Stimulated activated CD8-positive, alpha-beta memory T cell treated with anti-CD3 and anti-CD28 coated beads, Interleukin-4, amount 100 ng/mL, for 24 hours (primary cell): ENCODE measurements around the gene LFNG.

Source experiments
- DNase-seq: peaks from one replicate; pipeline ENCODE4 v3.0.0-alpha.2; 2020; ENCODE audit warnings: low read depth

LFNG gene

DNA sequence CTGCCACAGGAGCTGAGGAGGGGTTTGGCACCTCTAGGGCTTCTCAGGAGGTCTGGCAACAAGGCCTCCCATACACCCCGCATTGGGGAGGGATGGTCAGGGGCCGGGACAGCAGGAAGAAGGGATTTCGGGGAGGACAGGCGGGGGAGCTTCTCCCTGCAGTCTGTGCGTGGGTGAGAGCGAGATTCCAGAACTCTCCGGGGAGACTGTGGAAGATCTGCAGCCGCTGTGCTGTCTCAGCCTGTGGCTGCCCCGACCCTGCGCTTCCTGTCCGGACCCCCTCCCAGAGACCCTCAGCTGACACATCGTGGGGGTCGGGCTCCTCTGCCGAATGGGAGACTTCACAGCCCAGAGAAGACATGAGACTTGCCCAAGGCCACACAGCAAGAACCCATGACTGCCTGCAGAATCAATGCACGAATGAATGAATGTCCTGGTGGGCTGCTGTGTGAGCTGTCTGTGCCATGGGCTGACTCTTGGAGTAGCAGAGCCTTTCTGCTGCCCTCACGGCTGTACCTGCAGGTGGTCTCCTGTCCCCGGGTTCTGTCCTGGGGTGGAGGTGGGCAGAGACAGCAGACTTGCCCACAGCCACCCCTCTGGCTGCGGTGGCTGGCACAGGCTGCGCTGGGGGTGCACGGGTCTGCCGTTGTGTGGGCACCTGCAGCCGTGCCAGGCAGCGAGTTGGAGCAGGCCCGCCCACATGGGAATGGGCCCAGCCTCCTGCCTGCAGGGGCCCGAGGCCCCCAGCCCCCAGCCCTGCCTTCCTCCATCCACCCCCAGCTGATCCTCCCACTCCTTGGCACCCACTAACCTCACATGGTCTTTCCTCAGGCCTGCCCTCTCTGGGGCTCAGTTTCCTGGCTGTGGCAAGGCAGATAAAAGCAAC lies 16.3 kb upstream of the LFNG start:
- no peak for DNase-seq

DNA sequence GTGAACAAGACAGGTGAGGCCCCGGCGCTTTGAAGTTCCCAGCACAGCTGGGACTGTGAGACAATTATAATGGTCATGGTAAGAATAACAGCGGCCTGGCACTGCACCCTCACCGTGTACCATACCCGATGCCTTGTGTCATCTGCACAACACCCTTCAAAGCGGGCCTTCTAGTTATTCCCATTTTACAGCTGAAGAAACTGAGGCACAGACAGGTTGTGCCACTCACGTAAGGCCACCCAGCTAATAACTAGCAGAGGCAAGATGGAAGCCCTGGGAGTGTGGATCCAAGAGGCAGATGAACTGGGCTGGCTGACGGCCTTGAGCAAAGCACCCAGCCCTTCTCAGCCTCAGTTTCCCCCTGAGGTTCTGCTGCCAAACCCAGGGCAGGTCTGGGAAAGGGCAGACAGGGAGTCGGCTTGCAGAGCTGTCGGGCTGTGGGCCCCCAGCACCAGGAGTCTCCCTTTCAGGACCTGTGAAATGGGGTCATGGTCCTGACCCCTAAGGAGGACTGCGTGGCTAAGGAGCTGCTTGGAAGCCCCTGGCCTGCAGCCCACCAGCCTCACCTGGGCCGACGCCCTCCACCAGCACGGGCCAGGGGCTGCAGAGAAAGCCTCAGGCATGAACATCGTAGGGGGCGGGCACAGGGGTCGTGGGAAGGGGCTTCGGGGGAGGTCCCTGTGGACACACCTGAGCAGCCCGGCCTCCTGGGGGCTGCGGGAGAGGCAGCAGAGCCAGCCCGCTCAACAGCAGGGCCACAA lies 15.3 kb upstream of the LFNG start:
- no peak for DNase-seq

DNA sequence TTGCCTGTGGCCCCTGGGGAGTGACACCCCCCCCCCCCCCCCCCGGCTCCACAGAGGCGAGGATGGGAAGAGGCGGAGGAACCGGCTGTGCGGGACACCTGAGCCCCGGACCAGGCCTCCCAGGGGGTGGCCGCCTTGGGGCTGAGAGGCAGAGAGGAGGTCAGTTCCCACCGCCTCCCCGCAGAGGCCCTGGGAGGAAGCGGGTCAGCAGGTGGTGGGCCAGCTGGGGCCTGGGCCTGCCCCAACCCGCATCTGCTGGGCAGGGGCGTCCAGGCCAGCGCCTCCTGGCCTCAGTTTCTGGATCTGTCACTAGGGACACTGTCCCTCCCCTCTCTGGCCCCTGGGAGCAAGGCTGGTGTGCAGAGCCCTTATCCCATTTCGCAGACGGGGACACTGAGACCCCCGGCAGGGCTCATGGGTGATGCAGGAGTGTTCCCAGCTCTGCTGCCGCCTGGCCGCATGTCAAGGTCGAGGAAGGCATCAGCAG lies 14.6 kb upstream of the LFNG start:
- DNase-seq, result no peak

DNA sequence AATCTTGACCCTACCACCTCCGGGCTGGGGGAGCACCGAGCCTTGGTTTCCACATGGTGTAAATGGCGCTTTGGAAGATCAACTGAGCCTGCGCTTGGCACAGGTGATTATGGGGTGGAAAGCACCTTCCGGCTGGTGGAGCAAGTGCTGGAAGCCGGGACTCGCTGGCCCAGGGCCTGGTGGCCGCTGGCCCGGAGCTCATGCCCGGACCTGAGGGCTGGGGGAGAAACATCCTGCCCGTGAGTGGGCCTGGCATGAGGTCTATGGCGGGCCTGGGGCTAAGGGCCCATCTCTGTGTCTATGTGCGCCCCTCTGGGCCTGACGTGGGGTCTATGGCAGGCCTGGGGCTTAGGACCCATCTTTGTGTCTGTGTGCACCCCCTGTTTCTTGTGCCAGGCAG lies 14.2 kb upstream of the LFNG start:
- DNase-seq, result no peak

DNA sequence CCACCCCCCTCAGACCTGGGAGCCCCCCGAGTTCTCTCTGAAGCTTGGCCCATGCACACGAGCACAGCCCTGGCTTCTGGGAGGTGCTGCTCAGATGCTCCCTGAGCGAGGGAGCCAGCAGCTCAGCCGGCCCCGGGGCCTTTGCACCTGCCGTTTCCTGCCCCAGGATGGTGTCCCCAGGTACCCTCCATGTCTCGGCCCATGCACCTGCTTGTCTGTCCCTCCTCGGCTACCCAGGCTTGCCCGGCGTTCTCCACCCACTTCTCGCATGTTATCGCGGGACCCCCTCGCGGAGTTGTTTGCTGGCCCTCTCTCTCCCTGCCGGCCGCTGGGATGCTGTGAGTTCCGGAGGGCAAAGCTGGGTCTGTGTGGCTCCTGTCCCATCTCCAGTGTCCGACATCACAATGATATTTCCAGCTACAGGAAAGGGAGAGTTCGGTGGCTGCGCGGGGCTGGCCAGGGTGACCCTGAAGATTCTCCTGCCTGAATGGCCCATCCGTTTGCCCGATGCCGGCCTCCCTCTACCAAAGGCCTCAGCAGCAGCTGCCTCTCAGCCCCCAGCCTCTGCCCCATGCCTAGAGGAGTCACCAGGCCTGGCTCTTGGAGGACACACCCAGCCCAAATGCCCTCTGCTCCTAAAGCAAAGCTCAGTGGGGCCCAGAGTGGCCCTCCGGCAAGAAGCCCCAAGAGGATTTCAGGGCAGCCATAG lies 12.2 kb upstream of the LFNG start:
- DNase-seq, result no peak

DNA sequence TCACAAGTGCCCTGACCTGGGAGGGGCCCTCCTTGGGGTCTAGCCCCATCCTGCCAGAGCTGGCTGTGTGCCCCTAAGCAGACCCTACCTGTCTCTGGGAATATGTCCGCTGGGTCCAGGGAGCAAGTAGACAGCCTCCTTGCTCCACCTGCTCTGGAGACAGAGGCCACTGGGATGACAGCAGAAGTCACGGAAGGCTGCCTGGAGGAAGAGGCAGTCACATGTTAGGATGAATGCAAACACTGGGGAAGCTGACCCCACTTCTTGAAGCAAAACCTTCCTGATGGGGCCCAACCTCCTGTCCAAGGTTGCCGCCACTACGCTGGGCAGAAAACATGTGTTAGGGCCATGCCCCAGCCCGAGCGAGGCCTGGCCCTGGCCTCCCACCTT lies 11.7 kb upstream of the LFNG start:
- DNase-seq, result no peak

DNA sequence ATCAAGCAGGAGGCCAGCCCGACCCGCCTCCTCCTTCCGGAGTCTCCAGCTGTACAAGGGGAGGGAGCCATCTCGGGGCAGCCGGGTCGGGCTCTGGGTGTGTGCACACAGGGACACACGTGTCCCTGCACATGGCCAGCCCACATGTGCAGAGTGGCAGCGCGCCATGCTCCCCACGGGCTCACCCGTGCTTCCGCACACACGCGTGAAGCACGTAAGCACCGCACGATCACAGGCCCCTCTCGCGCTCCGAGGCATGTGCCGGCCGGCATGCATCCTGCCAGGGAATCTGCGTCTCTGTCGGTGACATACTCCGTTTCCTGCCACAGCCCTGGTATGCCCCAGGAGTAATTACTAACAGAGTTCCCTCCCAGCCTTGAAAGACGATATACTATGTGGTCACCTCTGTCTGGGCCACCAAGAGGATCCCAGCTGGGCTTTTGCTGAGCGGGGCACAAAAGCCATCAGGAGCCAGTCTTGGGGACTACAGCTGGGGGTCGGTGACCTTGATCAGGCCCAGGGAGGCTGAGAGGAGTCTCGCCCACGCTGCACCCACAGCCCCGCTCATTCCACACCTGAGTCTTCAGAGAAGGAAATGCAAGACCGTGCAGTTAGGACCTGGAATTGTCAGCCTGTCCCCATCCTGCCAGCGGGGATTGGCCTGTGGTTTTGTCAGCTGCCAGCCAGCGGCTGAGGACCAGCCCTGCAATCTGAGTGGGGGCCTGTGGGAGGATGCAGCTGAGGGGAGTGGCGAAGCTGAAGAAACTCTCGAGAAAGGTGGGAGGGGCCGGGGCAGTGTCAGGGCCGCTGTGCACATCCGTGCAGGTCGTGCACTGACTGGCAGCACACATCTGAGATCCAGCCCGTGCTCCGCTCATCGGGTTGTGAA lies 11.0 kb upstream of the LFNG start:
- DNase-seq, result no peak

DNA sequence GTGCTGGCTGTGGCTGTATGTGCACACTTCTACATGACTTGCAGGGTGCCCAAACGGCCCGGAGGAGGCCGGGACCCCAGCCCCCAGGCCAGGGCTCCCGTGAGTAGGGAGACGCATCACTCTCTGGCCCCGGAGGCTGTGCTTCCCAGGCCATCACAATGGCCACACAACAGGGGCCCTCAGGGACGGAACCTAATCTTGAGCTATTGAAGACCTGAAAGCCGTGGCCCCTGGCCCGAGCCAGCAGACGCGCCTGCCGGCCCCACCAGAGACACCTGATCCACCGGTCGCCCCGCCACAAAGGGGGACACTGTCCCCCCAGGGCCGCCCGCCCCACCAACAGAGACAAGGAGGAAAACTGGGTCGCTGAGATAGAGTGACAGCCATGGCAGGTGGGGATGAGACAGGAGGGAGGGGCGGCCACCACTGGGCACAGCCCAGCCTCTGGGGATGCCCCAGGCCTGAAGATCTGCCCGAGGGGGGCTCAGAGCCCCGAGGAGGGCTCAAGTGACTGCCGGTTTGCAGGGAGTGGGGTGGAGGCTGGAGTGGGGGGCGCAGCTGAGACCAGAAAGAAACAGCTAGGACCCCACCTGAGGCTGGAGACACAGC lies 10.2 kb upstream of the LFNG start:
- no peak for DNase-seq

DNA sequence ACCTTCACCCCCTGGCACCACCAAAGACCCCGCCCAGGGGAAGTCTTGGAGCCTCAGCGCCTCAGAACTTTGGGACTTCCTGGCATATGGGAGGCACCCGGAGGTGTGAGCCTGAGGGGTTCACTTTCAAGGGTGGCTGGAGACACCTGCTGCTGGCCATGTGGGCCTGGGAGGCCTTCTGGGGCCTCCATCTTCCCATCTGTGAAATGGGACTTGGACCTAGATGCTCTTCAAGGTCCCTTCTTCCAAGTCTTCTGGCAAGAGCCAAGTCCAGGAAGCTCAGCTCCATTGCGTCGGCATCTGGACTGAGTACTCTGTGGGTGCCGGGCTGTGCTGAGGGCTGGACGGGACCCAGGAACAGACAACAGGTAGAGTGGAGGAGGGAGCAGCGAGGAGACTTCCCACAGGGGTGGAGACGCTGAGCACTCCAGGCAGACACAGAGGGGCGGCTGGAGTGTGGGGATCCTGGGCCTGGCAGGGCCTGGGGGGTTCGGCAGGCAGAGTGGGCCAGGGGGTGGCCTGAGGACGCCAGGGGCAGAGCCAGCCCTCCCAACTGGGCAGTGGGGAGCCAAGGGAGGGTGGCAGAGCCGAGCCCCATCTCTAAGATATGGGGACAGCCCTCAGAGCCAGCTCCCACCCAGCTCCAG lies 9.3 kb upstream of the LFNG start:
- DNase-seq, result no peak

DNA sequence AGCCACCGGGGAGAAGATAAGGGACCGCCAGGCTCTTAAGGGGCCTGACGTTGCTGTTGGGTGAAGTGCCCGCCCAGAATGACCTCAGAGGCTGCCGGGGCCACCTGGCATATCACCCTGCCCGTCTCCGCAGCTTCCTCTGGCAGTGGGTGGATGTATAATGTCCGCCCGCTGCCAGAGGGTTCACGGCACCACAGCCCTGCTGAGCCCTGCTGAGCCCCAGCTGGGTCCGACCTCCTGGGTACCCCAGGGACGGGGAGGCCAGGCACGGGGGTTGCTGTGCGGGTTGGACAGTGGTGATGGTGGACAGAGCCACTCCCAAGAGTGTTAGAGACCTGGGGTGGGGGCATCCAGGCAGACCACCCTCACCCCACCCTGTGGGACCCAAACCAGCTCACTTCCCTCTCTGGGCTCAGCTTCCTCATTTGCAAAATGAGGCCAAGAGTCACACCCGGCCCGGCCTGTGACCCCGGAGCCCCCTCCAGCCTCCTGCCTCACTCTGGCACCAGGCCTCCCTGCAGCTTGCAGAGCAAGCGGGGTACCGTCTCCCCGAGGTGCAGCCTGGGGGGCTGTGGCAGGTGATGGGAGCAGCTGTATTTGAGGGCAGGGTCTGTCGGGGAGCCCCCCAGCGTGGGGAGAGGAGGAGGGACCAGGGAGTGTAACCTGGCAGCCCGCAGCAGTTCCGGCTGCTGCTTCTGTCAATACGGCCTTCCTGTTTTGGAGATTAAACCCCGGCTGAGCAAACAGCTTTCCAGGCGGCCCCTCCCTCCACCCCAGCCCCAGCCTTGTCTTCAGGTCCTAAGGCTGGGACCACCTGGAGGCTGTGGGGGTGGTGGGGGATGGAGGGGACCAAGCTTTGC lies 8.4 kb upstream of the LFNG start:
- no peak for DNase-seq

DNA sequence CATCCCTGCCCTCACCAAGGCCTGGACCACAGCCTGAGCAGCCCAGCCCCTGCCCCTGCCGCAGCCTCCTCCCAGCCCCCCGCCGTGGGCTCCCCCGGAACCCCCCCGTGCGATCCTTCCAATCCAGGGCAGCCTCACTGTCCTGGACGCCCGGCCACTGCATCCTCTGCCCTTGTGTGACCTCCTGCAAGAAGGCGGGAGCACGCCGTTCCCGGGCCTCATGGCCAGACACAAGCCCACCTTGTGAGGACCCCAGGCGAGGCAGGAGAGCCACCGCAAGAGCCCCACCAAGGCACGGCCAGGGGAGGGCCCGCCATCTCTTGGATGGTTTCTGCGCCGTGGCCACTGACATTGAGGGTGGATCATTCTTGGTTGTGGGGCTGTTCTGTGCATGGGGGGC lies 7.8 kb upstream of the LFNG start:
- DNase-seq, result no peak

DNA sequence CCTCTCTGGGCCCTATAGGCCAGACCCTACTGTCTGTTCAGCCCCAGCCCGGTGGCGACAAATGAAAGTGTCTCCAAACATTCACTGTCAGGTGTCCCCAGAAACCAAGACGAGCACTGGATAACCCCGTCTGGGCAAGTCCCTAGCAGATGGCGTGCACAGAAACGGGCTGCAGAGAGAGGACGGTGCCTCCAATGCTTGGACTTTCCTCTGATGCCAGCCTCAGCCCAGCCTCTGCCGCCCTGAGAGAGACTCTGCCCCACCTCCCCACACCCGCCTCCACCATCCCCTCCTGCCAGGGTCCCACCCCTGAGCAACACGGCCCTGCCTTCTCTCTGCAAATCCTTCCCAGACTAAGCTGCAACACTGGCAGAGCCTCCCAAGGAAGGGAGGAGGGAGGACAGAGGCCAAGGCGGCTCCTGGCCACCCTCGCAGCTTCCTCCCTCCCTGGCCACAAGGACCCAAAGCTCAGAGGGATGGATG lies 7.4 kb upstream of the LFNG start:
- DNase-seq, result no peak

DNA sequence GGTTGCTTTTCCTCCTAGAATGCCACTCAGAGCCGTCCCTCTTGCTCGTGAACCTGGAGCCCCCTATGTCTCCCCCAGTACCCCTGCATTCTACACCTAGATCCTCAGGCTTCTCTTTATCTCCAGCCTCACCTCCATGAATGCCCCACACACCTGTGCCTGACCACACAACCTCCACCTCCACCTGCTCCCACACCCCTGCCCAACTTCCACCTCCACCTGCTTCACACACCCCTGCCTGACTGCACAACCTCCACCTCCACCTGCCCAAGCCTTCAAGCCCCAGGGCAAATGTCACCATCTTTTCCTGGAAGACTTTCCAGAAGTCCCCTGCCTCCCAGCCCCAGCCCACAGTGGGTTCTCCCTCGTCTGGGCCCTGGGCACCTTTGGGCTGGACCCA lies 6.9 kb upstream of the LFNG start:
- DNase-seq, result no peak

DNA sequence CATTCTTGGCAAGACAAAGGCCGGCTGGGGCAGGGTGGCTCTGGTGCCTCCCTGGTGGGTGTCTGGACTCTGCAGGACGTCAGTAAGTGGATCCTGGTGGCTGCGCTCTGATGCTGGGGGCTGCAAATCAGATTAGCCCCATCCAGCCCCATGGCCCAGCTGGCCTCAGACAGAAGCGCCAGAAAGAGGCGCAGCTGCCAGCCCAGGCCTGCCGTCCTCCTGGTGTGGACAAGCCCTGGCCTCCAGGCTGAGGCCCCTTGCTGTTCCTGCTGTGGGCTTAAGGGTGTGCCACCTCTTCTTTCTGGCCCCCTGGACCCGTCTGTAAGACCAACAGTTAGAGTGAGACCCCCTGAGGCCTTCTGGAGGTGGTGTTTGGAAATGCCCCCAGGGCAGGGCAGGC lies 5.9 kb upstream of the LFNG start:
- DNase-seq, result no peak

DNA sequence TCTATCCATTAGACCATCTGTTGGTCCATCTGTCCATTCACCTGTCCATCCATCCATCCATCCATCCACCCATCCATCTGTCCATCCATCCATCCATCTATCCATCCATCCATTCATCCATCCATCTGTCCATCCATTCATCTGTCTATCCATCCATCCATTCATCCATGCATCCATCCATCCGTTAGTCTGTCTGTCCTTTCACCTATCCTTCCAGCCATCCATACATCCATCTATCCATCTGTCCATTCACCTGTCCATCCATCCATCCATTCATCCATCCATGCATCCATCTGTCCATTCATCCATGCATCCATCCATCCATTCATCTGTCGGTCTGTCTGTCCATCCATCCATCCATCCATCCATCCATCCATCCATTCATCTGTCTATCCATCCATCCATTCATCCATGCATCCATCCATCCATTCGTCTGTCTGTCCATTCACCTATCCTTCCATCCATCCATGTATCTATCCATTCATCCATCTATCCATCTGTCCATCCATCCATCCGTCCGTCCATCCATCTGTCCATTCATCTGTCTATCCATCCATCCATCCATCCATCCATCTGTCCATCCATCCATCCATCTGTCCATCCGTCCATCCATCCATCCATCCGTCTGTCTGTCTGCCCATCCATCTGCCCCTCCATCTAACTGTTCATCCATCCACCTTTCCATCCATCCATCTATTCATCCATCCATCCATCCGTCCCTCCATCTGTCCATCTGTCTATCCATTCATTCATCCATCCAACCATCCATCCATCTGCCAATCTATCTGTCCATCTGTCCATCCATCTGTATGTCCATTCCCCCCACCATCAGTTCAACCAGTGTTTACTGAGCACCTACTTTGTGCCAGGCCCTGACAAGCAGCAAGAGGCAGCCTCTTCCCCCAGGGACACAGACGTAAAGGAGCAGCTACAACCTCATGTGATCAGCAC lies 4.8 kb upstream of the LFNG start:
- DNase-seq, result no peak

DNA sequence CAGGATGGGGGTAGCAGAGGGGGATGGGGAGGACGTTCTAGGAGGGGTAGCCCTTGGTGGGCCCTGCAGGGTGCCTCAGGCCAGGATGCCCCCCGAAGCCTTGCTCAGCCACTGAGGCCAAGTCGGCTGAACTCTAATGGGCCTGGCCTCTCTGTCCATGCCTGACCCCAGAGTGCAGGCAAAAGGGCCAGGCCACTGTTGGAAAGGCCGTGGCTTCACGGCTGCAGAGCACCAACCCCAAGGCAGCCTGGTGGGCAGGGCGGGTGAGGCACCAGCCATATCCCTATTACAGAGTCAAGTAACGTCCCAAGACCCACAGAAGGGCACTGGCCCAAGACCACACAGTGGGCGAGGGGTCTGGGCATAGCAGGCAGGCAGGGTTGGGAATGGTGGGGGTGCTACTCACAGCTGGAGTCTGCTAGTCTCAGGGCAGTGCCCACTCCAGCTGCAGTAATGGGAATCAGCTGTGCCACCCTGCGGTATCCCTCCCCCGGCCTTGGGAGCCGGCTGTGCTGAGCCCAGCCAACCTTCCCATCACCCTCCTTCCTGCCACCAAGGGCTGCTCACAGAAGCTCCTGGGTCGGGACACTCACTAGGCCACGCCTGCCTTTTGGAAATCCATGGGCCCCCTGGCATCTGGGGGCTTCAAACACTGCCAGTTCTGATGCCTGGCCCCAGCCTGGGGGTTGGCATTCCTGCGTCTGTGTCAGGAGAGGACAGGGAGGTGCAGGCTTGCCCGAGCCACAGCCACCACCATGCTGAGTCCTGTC lies 4.0 kb upstream of the LFNG start:
- no peak for DNase-seq

DNA sequence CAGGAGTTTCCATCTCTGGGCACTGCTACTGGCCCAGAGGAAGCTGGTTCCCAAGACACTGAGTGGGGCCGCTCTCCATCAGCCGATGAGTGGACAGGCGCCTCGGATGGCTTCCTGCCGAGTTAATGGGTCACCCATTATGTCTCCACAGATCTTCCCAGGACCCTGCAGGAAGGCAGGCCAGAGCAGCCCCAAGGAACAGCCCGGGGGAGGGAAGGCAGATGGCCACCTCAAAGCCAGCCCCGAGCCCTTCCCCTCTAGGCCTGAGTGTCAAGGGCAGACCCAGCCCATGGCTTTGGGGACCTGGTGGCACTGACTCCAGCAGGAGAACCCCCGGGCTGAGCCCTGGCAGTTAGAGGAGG lies 3.4 kb upstream of the LFNG start:
- no peak for DNase-seq

DNA sequence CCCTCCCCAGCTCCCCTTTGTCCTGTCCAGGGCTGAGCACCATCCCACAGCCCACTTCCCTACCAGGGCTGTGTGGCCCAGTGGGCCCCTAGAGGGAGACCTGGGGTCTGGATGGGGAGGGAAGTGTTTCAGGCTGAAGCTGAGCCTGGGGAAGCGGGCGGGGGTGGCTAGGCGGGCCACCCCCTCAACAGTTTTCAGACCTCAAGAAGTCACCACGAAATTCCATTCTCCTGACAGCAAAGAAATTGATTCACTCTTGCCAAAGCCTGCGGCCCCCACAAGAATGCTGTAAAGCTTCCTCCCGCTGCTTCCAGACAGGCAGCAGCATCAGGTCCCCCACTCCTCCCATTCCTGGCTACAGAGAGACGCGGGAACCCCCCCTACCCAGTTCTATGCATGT lies 2.5 kb upstream of the LFNG start:
- DNase-seq, result no peak
